GM19193 (cell line): ENCODE results near the gene A2M.

Experiments used
- POLR2A ChIP-seq: IDR thresholded peaks from 4 replicates; pipeline ENCODE4 v1.6.1; 2011; ENCODE audit not compliant: insufficient read depth, insufficient read length; ENCODE audit errors: extremely low read depth

The A2M gene

DNA sequence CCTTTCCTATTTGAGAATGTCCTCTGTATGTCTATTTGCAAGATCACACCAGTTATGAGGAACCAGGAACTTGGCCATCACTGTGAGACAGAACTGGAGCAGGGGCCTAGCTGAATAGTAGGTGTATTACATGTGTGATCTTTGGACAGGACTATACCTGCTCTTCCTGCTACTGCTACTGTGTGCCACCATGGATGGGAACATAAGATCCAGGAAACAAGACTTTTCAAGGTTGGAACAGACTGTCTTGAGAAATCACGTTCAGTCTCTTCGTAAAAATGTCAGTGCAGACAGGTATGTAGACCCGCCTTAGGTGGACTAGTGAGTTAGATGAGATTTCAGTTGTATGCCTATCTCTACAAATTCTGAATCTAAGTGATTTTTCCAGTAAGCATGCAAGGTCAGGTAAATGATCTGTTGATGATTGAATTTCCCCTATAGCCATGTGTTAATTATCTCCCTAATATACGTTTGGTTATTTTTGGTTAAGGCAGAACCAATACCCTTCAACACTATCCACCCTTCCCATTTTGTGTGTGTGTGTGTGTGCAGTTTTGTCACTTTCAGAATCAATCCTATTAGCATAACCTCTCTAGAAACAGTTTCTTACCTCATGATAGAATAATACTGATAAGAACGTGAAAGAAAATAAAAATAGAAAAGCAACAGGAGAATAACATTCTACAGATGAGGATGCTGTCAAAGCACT, 7.1 kb downstream of the A2M start:
- TF ChIP-seq POLR2A: no peak

DNA sequence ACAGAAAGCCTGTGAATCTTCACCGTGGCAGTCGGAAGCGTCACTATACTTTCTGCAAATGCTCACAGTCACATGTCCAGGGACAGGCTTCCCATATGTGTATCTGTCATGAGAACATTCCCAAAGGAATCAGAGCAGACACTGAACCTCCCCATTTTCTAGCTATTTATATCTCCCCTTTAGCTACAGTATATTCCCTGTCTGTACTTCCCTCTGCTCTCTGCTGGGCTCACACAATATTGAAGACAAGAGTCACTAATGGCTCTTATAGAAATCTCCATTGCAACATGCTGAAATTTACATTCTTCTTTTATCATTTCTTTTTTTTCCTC, 8.2 kb downstream of the A2M start:
- TF ChIP-seq POLR2A: no peak

DNA sequence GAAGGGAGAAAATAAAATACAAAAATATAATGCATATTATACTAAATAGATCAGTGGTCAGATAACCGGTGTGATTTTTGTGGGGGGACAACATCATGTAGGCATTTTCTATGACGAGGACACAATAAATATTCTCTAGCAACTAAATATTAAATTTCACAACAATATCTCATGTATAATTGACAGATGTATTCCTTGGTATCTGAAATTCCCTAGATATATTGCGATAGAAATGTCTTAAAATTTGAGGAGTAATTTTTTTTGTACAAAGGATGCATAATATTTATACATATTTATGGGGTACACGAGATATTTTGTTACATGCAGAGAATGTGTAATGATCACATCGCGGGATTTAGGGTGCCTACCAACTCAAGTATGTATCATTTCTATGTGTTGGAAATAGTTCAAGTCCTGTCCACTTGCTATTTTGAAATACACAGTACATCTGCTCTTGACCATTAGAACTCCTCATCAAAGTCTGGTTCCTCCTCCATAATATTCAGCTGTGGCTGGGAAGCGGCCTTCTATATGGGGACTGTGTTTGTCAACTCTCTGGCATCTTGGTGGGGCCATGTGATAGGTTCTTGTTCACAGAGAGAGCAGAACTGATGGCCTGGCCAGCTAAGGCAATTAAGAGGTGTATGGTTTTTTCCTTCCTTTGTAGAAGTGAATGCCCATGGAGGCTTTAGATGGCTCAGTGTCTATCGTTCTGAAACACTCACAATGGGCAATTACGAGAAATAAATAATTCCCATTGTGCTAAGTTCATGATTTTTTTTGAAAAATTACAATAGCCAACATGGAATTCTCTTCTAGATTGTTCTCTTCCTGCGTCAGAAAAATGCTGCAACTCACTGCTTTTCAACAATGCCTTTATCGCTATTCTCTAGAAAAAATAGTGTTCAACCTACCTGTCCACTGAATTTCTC, 8.8 kb downstream of the A2M start:
- TF ChIP-seq POLR2A: no peak

DNA sequence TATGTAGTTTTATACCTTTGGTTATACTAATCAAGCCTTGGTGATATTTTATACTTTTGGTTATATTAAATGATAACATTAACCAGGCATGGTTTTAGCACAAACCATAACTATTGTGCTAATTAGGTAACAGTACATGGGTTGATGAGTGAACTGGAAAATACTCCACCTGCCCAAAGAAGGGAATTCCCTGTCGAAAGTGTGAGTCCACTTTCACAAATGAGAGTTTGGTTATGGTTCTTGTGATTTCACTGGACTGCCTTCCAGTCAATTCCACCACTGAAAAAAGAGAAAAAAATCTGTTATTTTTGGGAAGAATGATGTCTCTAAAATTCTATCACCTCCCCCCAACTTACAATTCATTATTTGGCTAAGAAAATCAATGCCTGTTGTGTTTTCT, 9.7 kb downstream of the A2M start:
- no peak for TF ChIP-seq POLR2A

DNA sequence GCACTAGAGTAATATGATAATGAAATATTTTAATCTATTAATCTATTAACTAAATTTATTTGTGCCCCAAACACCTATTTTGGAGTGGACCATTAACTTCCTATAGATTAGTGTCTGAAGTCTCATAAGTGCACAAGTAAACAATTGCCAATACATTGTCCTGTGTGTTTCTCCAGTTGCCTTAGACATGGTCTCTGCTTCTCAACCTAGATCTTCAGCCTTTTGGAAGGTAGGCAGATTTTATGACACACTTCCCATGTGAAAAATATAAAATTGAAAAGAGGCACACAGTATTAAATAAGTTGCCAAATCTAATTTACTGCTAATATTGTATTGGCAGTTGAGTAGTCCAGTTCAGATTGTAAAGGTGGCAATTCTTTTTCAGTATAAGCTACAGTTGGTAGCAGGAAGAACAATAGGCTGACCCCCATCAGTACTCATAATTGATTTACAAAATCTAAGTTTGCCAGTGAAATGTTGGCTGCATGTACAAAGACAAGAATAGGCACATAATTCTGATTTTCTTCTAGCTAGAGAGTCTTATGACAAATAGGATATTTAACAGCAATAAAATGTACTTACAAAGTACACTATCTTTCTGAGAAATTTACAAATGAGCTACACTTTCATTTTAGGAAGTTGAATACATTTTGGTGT, 10.8 kb downstream of the A2M start:
- no peak for TF ChIP-seq POLR2A

DNA sequence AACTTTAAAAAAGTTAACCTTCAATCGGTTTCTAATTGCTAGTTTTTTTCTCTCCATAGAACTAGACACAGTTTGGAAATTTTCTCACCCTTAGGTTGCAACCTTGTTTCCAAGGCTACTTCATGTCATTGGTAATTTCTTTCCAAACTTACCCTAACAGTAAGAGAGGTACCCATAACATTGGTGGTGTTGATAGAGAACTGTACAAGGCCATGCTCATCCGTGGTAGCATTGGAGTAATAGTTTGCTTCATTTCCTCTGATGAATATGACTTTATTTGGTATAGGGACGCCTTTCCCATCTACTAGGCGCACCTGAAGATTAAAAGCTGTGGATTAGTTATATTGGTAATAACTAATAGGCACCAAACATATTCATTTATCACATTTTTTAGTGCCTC, 11.6 kb downstream of the A2M start:
- no peak for TF ChIP-seq POLR2A

DNA sequence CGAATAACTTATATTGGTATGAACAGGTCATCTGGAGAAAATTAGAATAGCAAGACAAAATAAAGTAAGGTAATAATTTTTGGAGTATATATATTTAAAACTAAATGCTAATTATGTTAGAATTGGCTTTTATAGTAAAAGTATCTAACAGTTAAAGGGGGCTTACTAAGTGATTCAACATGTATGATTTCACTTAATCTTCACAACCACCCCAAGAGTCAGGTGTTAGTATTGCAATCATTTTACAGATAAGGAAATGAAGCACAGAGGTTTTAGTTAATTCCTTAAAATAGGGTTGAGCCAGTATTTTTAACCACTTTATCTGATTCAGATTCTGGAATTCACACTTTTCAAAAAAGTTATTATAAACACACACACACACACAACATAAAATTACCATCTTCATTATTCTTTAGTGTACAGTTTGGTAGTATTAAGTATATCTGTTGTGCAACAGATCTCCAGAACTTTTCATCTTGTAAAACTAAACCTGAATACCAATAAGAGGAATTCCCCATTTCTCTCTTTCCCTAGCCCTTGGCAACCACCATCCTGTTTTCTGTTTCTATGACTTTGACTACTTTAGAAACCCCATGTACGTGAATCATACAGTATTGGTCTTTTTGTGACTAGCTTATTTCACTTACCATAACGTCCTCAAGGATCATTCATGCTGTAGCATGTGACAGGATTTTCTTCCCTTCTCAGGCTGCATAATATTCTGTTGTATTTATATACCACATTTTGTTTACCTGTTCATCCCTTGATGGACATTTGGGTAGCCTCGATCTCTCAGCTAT, 12.5 kb downstream of the A2M start:
- TF ChIP-seq POLR2A: no peak

DNA sequence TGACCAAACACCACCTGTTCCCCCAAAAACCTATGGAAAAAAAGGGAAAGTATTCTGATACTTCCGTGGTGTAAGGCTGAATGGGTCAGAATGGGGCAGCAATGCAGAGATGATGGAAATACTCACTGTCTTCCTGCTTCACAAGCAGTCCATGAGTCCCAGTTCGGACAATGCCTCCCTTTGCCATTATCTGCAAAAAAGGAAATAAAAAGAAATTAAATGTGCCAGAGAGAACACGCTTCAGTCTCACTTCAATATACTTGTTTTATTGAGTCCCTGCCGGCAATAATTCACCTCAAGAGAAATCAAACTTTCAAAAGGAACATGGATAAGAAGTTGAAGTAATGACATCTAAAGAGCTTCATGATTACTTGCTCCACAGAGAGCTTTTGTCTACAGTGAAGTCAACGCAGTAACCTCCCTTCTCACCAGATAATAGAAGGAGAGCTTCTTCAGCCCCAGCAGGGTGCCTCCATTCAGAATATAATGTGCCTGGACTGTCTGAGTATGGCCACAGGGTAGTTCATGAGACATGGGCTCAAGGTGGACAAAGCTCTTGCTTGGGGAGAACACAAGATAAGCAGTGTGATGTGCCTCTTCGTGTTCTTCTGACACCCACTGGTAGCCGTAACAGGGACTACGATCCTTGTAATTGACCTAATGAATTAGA, 14.6 kb downstream of the A2M start:
- no peak for TF ChIP-seq POLR2A

DNA sequence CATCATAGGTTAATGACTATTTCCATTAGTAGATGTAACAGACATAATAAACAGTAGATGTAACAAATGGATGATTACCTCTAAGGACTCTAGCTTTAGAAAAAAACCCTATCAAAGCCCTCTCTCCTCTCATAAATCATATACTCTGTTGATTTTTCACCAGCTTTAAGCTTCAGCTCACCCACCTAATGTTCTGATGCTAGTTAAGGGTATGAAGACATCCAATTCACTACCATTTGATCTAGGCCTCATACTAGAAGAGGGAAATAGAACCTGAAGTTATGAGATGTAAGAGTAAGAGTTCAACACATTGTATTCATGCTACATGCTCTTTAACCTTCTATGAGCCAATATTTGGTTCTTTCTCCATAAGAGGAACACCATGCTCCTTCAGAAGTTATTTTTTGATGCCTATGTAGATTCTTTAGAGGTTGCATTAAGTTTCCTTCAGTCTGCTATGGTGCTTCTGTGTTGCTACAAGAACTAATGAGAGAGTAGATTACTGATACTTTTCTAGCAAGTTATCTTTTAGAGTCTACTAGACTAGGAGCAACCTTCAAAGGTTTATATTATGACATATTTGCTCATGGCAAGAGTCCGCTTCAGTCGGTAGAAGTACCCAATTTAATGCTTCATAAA, 16.0 kb downstream of the A2M start:
- no peak for TF ChIP-seq POLR2A

DNA sequence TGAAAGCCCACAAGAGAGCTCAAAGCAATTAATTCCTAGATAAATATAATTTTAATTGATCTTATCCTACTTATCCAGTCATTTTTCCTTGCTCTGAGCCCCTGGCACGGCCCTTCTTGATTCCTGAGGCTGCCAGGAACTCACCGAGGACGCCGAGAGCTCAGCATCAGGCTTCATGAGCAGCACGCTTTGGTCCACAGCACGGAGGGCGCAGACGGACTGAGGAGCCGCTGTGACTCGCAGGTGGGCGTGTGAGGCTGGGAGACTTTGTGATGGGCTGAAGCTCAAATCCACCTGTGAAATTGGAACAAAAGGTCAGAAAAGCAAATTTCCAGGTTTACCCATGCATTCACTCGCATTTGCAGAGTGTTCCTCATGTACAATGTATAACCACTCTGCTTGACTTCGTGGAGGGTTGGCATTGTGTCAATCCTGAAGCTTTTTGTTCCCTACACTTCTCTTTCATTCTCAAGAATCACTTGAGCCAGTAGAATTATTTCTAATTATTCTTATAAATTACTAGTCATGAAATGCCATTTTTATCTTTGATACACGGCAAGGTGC, 17.2 kb downstream of the A2M start:
- TF ChIP-seq POLR2A: no peak

DNA sequence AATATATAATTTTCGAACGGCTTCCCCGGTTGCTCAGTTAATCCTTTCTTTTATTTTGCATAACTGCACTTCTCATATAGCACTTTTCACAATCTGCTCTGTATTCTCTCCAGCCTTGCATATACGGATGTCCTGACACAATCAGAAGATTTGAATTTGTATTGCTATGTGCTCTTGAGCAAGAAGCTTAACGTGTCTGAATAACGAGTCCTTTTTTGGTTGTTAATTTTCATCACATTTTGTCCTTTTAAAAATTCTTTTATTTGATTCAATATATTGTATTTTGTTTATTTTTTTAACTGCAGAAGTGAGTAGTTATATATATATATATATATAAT, 17.6 kb downstream of the A2M start:
- no peak for TF ChIP-seq POLR2A

DNA sequence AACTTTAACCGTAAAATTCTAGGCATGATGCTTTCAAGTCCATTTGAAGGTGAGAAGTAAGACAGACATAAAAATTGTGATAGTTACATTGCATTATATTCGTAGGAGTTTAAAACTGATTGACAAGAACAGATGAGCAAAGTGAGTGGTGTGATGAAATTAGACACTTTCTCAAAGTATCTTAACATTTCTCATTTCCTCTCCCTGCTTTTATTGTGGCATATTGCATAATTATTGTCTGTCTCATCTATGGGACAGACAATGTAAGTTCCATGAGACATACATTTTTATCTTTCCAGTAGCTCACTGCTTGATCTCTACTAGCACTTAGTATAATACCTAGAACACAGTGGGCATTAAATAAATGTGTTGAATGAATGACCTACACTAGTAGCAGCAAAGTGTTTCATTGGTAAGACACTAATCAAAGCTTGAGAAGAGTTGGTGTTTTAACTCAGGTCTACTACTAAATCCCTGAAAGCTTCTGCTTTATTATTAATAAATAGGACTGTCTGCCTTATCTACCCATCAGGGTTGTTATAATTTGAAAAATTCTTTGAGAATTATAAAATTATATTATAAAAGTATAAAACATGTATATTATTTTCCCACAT, 19.0 kb downstream of the A2M start:
- no peak for TF ChIP-seq POLR2A

DNA sequence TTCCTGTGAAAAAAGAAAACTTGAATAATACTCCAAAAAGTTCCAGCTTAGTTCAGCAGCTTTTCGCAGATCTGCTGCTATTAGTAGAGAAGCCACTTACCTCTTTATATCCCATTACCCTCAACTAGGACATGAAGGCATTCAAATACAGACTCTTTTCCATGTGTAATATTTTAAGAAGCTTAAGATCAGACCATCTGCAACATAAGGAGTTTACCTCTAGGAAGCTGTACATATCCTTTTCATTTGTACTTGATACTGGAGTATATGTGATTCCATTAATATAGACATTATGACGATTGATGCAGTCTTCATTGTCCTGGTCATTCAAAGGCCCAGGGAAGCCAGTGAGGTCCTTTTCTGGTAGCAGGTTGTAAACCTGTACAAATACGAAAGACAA, 20.4 kb downstream of the A2M start:
- TF ChIP-seq POLR2A: no peak
